GM13976 (cell line): ENCODE data around the gene LY86.

ENCODE experiments used
- DNase-seq: peaks from one replicate; pipeline ENCODE4 v3.0.0; 2012; ENCODE audit warnings: low spot score
- in situ Hi-C: fragments of 300-500 bp; cut with MboI; formaldehyde crosslinking; loops from one replicate; pipeline ENCODE4 v1.12.0; 2022; ENCODE audit warnings: low sequenced_read_pairs, mixed read lengths, inconsistent platforms; ENCODE audit not compliant: unreplicated experiment
- TF ChIP-seq, protein P1 (sequence below): IDR thresholded peaks from 2 replicates; pipeline ENCODE4 v1.5.1; 2012; ENCODE audit warnings: borderline replicate concordance, mild to moderate bottlenecking; ENCODE audit not compliant: insufficient read depth; ENCODE audit errors: extremely low read depth, missing control alignments, control extremely low read depth

LY86 gene

DNA sequence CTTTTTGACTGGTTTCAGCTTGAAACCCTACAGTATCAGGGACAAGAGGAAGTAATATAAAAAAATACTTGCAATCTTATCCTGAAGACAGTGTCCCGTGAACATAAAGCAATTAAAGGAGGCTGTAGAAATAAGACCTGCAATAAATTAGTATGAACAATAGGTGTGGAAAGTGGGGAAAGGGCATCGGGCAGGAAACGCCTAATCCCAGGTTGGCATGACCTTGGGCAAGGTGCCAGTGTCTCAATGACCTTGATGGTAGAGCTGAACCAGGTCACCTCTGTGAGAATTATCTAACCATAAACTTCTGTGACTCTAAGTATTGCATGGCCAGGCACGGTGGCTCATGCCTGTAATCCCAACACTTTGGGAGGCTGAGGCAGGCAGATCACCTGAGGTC, 115.2 kb downstream of the LY86 start:
- in situ Hi-C loops, result no loop called here
- DNase-seq, result no peak
- TF ChIP-seq, protein P1, sequence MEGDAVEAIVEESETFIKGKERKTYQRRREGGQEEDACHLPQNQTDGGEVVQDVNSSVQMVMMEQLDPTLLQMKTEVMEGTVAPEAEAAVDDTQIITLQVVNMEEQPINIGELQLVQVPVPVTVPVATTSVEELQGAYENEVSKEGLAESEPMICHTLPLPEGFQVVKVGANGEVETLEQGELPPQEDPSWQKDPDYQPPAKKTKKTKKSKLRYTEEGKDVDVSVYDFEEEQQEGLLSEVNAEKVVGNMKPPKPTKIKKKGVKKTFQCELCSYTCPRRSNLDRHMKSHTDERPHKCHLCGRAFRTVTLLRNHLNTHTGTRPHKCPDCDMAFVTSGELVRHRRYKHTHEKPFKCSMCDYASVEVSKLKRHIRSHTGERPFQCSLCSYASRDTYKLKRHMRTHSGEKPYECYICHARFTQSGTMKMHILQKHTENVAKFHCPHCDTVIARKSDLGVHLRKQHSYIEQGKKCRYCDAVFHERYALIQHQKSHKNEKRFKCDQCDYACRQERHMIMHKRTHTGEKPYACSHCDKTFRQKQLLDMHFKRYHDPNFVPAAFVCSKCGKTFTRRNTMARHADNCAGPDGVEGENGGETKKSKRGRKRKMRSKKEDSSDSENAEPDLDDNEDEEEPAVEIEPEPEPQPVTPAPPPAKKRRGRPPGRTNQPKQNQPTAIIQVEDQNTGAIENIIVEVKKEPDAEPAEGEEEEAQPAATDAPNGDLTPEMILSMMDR, result no peak
